Mammary epithelial cell (primary cell): Measurements from ENCODE around the gene TTLL7.

Source experiments
- EZH2 ChIP-seq: IDR thresholded peaks from 2 replicates; pipeline ENCODE4 v1.6.1; 2012; ENCODE audit warnings: low read length, inconsistent platforms, borderline replicate concordance
- TF ChIP-seq, protein P1 (sequence below), 2 donors: IDR thresholded peaks in 1 of 2; conservative IDR thresholded peaks in 1 of 2; 2 replicates each; pipeline ENCODE4 v1.5.1; 2011 to 2012; ENCODE audit warnings: inconsistent platforms in 2 of 2, low read length in 2 of 2, mild to moderate bottlenecking in 2 of 2, control low read depth in 1 of 2, low read depth in 1 of 2; ENCODE audit not compliant: insufficient read depth in 1 of 2; ENCODE audit errors: extremely low read depth in 1 of 2

DNA sequence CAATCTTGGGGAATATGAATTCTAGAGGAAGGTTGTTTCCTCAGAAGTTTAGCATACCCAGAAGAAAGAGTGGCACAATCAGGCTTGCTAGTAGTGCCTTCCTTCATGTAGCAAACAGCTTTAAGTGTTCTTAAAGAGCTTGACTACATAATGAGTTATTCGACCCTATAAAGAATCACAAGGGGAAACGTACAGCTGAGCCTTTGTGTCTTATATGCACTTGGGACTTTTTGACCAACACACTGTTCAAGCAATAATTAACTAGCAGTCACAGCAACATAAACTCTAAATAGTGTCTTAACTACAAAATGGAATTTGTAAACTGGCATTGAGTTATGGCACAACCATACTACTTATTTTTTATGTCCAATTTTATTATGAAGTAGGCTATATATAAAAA lies 86.1 kb downstream of the TTLL7 start:
- TF ChIP-seq, protein P1, sequence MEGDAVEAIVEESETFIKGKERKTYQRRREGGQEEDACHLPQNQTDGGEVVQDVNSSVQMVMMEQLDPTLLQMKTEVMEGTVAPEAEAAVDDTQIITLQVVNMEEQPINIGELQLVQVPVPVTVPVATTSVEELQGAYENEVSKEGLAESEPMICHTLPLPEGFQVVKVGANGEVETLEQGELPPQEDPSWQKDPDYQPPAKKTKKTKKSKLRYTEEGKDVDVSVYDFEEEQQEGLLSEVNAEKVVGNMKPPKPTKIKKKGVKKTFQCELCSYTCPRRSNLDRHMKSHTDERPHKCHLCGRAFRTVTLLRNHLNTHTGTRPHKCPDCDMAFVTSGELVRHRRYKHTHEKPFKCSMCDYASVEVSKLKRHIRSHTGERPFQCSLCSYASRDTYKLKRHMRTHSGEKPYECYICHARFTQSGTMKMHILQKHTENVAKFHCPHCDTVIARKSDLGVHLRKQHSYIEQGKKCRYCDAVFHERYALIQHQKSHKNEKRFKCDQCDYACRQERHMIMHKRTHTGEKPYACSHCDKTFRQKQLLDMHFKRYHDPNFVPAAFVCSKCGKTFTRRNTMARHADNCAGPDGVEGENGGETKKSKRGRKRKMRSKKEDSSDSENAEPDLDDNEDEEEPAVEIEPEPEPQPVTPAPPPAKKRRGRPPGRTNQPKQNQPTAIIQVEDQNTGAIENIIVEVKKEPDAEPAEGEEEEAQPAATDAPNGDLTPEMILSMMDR (conservative IDR thresholded peaks at IDR 0.05 in 1 of 2, IDR thresholded peaks at IDR 0.05 in 1 of 2; ENCODE audit: extremely low read depth in 1 of 2, insufficient read depth in 1 of 2, low read depth in 1 of 2, low read length in 2 of 2): no peak
- no peak for TF ChIP-seq EZH2
